Inflammatory macrophage (primary cell): ENCODE results near the gene ARMH1.
"Not testable (repeated sequence)": the region's sequence is repeated elsewhere in the genome, so short reads cannot be mapped to it uniquely, and the experiment has no call there.

Experiments
- DNase-seq, 2 donors: peaks; one replicate each; pipeline ENCODE4 v3.0.0-alpha.2; 2020 to 2022

ARMH1 gene

DNA sequence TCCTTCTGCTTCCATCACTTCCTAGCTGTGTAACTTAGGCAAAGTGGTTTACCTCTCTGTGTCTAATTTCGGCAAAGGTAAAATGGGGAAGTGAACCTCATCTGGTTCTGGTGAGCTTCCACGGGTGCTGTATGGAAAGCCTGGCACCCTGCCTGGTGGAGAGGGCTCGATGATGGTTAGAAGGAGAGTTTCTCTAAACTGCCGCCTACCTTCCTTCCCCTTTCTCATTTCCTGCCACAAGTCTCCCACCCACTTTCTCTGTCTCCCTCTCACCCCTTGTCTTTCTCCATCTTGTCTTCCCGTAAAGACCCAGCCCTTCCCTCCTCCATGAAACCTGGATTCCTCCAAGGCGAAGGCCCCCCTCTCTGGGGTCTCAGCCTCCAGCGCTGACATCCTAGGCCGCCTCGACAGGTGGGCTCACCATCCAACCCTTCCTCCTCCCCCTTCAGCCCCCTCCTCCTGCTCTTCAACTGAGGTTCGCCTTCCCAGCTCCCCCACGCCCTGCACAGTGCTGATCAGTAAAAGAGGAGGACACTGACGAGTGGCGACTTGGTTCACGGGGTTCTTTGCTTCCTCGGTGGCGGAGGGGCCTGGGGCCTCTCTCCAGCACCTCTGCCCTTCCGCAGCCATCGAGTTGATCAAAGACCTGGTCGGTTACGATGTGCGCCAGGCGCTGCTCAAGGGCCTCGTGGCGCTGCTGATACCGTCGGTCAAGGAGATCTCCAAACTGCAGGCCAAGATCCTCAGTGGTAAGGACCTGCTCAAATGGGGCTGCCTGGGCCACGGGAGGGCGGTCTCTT, 49.2 kb downstream of the ARMH1 start:
- DNase-seq, result peak; percentile 82 to 85

DNA sequence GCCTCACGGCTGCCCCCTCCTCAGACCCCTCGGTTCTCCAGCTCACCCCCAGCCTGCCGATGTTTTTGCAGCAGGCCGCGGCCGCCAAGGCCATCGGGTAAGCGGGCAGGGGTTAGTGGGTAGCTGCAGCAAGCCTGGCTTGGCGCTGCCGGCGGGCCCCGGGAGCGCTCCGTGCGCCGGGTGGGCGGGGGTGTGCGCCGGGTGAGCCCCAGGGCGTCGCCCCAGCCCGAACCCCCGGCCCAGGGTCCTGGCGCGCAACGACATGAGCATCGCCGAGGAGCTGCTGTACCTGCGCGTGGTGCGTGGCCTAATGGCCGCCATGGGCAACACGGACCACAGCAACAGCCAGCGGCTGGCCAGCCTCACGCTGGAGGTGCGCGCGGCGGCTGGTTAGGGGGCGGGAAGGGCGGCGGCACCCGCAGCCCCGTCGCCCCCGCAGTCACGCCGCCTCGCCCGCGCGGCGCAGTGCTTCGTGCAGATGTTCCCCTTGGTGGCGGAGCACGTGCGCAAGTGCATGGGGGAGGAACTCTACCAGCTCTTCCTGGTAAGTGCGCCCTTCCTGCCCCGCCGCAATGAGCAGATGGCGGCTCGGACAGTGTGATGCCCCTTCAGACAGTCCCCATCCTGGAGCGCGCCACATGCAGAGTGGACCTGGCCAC, 49.9 kb downstream of the ARMH1 start:
- peak in 1 of 2 donors; percentile 52 for DNase-seq

DNA sequence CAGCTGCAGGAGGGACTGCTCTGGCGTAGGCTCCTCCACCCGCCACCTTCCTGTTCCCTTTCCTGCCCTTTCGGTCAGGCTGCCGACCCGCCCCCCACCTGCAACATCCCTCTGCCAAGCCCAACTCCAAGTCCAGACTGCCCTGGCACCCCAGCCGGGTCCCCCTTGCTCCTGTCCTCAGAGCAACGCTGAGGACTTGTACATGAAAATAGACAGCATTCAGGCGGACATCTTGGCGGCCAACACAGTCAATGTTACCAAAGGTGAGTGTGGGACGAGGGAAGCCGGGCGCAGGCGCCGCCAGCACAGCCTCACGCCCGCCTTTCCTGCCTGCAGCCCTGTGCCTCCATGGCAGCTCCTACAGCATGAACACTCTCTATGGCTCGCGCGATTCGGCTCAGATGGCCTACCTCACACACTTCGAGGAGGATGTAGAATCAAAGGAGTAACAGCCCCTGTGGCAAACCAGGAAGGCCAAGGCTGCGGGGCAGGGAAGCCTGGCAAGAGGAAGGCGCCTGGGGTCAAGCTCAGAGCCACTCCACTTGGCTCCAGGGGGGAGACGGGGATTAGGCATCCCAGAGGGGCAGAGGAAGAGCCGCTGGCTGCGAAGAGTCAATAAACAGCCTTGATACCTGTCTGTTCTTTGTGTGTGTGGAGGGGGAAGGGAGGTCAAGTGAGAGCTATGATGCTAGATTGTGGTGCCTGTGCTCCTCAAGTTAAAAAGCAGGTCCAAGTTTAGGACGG, 50.6 kb downstream of the ARMH1 start:
- no peak for DNase-seq

DNA sequence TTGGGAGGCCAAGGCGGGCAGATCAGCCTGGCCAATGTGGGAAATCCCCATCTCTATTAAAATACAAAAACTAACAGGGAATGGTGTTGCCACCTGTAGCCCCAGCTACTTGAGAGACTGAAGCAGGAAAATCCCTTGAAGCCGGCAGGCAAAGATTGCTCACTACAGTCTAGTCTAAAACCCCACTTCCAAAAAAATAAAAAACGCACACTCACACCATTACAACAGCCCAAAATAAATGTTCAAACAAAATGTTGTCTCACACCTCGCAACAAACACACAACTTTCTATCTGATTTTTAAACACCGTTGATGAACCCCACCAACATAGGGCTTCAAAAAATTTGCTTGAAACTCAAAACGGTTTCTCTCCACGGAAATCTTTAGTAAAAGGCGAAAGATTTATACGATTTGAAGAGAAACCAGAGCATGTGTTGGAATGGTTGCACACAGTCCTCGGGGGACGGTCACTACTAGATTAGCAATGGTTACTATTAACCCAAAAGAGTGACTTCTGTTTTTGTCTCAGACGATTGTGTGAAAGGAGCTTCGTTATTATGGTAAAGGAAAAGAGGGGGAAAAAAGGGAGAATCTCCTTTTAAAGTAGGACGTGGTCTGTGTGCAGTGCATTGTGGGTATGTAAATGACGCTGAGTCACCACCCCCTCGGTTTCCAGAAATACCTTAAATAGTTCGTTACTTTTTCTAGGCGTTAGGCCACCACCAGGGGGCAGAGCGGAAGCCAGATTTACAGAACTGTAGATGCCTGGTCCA, 56.4 kb downstream of the ARMH1 start, which contains the start of gene RNU5D-1:
RNU5D-1 (minus strand) TSS at position 430 of the 772 bp plus-strand sequence.
- peak; percentile 97 to 99 for DNase-seq

DNA sequence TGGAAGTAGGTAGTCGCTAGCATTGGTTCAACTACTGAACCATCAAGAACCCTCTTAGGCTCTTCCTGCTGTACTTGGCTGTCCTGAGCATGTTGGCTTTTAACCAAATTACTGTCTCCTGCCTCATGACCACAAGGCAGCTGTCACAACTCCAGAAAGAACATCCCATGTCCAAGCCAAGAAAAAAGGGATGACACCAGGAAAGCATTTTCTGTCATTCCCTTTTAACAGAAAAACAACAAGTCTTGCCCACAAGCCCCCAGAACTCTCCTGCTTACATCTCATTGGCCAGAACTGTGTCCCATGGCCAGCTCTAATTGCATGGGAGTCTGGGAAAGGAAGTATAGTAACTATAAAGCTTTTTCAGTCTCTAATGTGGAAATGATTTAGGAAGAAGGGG, 58.9 kb downstream of the ARMH1 start:
- DNase-seq, result no peak

DNA sequence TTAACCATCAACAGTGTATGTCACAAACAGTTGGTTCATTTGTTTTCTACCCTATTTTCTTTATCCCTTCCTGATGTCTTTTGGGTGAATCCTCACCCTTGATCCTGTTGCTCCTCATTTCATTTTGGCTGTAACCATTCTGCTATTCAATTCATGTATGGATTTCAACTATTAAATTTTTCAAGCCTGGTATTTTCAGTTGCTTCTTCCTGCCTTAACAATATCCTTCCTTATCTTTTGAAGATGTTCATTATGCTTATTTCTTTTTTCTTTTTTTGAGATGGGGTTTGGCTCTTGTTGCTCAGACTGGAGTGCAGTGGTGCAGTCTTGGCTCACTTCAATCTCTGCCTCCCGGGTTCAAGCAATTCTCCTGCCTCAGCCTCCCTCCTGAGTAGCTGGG, 59.3 kb downstream of the ARMH1 start:
- no peak for DNase-seq

DNA sequence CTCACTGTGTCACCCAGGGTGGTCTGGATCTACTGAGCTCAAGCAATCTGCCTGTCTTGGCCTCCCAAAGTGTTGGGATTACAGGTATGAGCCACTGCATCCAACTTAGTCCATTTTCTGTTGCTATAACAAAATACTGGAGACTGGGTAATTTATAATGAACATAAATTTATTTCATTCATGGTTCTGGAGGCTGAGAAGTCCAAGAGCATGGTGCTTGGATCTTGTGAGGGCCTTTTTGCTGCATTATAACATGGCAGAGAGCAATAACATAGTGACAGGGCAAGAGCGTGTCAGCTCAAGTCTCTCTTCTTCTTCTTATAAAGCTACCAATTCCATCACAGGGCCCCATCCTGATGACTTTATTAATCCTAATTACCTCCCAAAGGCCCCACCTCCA, 61.5 kb downstream of the ARMH1 start:
- no peak for DNase-seq

DNA sequence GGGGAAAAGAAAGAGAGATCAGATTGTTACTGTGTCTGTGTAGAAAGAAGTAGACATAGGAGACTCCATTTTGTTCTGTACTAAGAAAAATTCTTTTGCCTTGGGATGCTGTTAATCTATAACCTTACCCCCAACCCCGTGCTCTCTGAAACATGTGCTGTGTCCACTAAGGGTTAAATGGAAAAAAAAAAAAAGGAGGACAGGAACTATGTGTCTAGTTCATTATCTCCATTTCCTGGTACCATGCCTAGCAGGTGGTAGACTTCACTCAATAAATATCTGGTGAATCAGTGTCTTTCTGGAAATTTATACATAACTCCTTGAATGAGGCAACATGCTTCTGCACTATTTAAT, 64.4 kb downstream of the ARMH1 start:
- not testable (repeated sequence) for DNase-seq

DNA sequence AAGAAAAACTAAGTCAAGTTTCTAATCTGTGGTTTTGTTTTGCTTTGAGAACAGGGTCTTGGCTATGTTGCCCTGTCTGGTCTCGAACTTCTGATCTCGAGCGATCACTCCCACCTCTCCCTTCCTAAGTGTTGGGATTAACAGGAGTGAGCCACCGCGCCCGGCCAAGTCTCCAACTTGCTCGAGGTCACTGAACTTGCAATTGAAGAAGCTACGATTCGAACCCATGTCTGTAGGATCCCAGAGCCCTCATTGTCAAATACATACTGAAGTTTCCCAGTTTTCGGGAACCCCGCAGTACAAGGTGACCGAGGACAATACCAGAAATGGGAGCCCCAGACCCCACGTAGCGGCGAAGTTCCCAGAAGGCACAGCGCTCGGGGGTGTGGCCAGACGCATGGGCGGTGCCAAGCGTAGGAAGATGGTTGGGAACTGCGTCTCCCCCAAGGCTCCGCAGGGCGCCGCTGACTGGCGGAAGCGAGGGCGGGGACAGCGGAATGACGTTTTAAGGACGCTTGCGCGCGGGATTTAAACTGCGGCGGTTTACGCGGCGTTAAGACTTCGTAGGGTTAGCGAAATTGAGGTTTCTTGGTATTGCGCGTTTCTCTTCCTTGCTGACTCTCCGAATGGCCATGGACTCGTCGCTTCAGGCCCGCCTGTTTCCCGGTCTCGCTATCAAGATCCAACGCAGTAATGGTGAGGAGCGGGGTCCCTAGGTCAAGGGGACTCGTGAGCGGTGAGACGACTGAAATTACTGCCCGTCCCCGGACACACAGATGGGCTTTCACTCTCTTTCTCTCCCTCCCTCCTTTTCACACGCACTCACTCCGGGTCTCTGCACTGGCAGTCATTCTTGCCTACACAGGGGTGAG, 65.0 kb downstream of the ARMH1 start, which contains the start of gene KIF2C:
KIF2C (plus strand) TSS at position 531 of the 872 bp plus-strand sequence; CDS start at position 627, 96 bp downstream.
- DNase-seq, result peak; percentile 99

DNA sequence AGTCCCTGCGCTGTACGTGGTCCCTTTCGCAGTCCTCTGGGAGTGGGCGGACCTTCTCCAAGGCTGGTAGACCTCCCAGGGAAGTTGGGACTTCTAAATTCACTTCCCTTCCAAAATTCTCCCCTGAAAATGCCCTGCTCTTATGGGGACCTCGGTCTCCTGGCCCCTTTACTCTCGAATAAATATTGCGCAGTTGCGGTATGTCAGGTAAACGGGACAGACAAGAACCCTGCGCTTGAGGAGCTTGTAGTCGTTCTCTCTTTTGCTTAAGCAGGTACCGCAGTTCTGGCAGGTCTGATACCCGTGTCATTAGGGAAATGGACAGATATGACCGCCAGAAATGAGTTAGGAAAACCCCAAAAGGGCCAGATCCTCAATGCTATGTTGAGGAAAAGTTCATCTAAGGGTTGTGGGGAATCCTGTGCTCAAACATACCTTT, 65.7 kb downstream of the ARMH1 start:
- DNase-seq, result no peak

DNA sequence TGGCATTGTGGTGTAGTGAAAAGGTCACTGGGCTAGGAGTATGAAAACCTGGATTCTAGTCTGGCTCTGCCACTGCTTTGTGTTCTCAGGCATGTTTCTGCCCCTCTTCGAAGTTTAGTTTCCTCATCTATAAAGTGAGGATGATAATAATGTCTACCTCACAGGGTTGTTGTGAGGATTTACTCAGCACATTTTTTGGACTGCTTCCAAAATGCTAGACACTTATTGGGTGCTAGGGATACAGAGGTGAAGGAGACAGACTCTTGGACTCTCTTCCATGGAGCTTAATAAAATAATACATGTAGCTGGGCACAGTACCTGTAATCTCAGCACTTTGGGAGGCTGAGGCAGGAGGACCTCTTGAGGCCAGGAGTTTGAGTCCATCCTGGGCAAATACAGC, 68.7 kb downstream of the ARMH1 start:
- no peak for DNase-seq

DNA sequence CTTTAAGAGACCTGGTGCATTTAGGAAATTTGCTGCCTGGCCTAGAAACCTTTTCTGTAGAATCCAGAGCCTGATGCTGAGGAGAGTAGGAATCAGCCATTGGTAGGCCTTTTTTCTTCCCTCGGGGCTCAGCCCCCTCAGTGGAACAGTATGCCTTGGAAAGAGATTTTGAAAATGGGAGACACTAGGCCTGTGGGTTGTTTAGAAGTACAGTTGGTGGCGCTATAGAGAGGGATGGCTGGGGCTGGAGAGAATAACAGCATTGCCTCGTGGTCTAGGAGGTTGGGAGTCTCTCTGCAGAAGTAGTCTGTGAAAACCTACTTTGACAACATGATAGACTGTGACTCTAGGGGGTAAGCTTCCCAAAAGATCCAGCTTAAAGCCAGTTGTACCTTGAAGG, 73.4 kb downstream of the ARMH1 start:
- no peak for DNase-seq

DNA sequence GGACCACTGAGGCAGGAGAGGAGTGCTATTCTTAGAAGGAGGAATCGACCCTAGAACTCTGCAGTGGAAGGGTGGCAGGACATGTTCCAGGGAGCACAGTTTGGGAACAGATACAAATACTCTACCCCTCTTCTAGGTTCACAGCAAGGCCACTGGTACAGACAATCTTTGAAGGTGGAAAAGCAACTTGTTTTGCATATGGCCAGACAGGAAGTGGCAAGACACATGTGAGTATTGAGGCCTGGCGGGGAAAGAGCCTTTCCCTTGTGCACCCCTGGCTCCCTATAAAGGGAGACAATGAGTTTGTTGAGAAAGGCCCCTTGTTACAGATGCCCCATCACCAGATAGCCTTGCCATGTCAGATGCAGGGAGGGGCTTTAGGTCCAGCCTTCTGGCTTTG, 82.9 kb downstream of the ARMH1 start:
- DNase-seq, result no peak

DNA sequence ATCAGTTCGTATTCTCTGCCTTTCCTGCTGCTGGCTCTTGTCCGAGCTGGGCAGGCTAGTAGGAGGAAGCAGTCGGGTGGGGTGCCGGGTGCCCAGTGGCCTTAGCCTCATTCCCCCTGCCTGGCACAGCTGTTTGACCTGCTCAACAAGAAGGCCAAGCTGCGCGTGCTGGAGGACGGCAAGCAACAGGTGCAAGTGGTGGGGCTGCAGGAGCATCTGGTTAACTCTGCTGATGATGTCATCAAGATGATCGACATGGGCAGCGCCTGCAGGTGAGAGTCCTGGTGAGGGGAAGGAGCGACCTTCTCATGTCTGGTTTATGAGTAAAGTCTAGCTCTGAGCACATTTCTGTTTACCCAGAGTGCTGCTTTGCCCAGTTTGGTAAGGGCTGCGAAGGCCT, 84.6 kb downstream of the ARMH1 start:
- DNase-seq, result no peak

DNA sequence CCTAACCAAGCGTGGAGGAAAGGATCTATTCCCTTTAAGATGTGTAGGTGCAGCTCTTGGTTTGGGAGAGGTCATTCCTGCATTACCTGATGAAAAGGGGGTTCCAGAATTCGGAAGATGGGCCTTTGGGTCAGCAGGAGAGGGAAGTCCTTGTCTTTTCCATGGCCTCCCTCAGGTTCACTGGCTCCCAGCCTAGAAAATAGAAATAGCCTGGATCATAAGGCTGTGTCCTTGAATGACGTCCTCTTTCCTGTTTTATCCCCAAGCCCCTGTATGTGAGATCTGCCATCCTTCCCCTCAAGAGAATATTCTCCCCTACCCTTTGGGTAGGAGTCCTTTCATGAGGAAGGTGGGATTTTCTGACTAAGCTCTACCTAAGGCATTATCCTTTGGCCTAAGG, 86.4 kb downstream of the ARMH1 start:
- DNase-seq, result no peak

DNA sequence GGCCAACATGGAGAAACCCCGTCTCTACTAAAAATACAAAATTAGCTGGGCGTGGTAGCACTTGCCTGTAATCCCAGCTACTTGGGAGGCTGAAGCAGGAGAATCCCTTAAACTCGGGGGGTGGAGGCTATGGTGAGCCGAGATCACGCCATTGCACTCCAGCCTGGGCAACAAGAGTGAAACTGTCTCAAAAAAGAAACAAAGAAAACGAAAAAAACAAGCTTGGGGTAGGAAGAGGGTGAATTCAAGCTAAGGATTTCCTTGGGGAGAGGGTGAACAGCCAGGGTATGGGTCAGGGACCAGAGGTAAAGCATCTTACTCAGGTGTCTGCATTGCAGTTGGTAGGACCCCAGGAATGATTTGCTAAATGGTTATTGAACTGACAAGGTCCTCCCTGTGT, 91.9 kb downstream of the ARMH1 start:
- DNase-seq, result not testable (repeated sequence)
